Measurements from ENCODE around the gene OAS1. TPM values are rescaled to one million over a fixed set of nuclear protein-coding genes. Genes with fewer than 3 reads are reported as not detected.
"Not testable (repeated sequence)": the region's sequence is repeated elsewhere in the genome, so short reads cannot be mapped to it uniquely, and the experiment has no call there.

OAS1 gene
- total RNA-seq, 1 experiment from 2014 or later = 8.4 TPM

DNA sequence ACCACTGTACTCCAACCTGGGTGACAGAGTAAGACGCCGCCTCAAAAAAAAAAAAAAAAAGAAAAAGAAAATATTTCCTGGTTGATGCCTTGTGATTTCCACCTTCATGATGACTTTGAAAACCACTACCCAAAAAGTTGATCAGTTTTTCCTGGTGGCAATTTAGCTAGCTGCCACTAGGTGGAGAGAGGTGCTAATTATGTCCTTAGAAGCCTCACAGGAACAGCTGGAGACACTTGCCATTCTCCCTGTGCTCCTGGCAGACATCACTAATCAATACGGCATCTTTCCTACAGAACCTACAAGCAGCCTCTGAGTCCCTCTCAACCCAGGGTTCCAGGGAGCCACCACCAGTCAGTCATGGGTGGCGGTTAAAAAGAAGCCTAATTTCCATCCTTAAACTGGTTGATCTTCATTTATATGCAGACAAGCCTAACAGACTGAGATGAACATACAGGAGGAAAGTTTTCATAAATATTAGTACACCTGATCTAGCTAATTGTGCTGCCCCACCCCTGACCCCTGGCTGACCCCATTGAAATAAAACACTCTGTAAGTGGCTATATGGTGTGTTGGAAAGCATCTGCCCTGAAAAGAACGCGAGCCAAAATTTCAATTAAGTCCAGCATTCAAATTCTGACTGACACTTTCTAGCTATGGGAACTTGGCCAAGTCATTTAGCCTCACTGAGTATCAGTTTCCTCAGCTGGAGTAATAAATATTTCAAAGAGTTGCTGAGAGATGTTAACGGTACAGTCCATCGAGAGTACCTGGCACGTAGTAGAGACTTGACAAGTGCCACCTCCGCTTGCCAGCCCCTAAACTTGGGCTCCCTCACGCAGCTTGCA lies 6.2 kb upstream of the OAS1 start:
- DNase-seq (ENCODE audit: low read depth) = peak; percentile 58

DNA sequence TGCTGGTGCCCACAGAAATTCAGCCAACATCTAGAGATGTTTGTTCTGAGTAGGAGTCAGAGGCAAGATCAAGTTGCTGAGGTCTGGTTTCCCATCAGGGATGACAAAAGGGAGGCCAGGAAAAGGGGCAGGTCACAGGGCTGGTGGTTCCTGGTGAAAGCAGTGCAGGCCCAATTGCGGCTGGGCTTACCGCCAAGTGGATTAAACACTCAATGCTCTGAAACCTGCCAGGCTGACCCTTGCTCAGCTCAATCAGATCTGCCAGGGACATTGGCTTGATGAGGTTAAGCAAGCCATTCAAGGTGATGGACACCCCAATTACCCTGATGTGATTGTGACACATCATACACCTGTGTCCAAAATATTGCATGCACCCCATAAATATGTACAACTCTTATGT lies 5.5 kb upstream of the OAS1 start:
- DNase-seq (ENCODE audit: low read depth) = no peak

DNA sequence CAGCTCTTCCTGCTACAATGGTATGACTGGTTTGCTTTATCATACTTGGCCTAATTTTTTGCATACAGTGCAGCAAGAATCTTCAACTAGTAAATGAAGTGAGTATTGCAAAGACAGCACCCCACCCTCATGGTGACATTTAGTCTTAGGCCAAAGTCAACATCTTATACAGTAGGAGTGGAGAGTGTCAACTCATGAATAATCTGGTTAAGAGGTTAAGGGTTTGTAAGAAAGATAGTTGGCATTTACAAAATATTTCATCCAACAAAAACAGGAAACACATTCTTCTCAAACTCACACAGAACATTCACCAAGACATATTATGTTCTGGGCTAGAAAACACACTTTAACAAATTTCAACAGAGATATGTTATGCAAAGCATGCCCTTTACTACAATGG lies 2.2 kb upstream of the OAS1 start:
- DNase-seq (ENCODE audit: low read depth) = peak; percentile 21

DNA sequence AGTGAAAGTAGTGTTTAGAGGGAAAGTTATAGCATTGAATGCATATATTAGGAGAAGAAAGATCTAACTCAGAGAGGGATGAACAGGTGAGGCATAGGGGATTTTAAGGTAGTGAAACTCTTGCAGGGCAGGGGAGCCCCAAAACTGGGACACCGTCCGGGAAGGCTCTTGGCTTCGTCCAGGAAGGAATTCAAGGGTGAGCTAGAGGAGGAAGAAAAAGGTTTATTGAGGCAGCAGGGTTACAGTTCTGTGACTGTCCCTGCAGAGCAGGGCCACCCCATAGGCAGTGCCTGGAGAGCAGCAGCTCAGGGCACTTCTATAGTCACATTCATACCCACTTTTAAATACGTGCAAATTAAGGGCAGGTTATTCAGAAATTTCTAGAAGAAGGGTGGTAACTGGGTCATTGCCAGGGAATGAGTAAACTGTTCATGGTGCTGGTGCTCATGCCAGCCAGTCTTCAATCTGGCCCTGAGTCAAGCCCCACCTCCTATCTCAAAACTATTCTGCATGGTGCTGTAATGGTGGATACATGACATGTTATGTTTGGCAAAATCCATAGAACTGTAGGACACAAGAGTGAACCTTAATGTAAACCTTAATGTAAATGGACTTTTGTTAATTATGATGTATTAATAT lies 1.2 kb upstream of the OAS1 start:
- peak; percentile 18 for DNase-seq (ENCODE audit: low read depth)

DNA sequence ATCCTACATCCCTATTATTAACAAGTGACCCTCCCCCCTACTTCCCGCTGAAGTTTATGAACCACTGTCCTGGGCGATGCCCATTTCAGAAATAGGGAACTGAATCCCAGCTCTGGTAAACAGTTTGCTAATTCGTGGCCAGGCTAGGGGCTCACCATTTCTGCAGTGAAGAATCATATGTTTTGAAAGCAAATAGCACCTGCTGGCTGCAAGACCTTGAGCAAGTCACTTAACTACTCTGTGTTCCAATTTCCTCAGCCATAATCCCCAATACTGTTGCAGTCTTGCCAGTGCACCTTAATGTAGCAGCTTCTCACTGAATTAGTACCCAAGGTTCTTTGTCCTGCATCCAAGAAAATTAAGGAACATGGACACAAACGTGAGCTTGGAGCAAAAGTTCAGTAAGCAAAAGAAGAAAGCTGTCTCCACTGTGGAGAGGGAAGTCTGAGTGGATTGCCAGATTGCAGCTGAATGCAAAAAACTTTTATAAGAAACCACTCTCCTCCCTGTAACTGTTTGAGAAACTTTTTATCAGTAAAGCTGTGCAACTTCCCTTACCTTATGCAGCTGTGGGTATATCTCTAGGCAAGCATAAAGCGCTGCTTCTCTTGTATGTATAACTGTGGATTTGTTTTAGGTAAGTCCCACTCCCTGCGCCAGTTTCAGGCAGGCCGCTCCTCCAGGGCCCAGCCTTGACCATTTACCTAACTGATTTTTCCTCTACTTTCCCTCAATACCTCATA lies 824 bp downstream of the OAS1 start:
- DNase-seq (ENCODE audit: low read depth) = no peak

DNA sequence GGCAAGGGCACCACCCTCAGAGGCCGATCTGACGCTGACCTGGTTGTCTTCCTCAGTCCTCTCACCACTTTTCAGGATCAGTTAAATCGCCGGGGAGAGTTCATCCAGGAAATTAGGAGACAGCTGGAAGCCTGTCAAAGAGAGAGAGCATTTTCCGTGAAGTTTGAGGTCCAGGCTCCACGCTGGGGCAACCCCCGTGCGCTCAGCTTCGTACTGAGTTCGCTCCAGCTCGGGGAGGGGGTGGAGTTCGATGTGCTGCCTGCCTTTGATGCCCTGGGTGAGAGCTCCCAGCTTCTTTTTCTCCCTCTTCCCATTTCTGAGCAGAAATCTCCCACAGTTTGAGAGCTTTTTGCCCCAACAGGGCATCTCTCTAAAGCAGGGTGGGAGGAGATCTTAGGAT lies 1.8 kb downstream of the OAS1 start:
- DNase-seq (ENCODE audit: low read depth) = no peak

DNA sequence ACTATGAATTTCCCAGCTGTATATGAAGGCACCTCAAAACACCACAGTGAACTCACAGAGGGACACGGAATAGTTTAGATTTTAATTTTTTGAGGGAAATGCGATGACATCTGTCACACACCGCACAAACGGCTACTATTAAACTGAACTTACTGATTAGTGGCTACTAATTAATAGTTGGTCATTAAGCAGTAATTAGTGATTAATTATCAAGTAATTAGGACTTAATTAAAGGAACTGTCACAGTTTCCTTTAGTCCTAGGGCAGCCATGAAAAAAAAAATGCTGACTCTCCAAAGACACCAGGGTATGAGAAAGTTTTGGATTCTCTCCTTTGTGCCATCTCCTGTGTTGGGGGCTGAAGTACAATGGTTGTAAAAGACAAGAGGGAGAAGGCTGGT lies 2.9 kb downstream of the OAS1 start:
- no peak for DNase-seq (ENCODE audit: low read depth)

DNA sequence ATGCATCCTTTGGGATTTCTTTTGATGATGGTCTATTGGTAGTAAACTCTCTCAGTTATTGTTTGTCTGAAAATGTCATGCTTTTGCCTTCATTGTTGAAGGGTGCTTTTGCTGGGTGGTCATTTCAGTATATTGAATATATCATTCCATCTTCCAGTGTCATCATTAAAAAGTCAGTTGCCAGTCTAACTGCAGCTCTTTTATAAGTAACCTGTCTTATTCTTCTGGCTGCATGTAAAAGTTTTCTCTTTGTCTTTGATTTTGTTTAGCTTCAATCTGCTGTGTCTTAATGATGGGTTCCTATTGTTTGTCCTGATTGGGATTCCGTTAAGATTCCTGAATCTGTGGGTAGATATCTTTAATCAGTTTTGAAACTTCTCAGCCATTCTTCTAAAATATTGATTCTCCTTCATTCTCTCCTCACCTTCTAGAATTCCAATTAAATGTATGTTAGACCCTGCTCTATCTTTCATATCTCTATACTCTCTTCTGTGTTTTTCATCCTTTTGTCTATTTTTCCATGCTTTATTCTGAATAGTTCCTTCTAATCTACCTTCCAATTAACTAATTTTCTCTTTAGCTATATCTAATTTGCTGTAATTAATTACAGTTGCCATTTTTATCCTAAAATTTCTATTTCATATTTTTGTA lies 6.4 kb downstream of the OAS1 start:
- no peak for DNase-seq (ENCODE audit: low read depth)

DNA sequence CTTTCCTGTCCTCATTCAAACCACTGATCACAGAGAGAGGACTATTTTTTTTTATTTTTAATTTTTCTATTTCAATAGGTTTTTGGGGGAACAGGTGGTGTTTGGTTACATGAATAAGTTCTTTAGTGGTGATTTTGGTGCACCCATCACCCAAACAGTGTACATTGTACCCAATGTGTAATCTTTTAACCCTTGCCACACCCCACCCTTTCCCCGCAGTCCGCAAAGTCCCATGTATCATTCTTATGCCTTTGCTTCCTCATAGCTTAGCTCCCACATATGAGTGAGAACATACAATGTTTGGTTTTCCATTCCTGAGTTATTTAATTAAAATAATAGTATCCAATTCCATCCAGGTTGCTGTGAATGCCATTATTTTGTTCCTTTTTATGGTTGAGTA lies 7.1 kb downstream of the OAS1 start:
- DNase-seq (ENCODE audit: low read depth) = not testable (repeated sequence)

DNA sequence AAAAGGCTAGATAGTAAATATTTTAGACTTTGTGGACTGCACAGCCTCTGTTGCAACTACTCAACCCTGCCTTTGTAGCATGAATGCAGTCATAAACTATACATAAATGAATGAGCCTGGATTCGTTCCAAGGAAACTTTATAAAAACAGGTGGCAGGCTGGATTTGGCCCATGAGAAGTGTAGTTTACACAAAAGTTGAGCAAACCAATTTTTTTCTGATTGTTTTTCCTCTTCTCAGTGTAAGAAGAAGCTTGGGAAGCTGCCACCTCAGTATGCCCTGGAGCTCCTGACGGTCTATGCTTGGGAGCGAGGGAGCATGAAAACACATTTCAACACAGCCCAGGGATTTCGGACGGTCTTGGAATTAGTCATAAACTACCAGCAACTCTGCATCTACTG lies 9.5 kb downstream of the OAS1 start:
- DNase-seq (ENCODE audit: low read depth) = peak; percentile 29

DNA sequence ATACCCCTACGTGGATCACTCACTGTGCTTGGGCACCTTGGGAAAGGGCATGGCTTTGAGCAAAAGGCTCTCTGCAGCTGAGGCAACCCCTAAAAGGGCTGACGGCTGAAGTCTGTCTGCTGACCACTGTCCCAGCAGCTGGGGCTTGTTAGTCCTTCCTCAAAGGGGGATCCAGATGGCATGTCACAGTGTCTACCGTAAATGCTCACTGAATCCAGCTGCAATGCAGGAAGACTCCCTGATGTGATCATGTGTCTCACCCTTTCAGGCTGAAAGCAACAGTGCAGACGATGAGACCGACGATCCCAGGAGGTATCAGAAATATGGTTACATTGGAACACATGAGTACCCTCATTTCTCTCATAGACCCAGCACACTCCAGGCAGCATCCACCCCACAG lies 12.4 kb downstream of the OAS1 start:
- no peak for DNase-seq (ENCODE audit: low read depth)

DNA sequence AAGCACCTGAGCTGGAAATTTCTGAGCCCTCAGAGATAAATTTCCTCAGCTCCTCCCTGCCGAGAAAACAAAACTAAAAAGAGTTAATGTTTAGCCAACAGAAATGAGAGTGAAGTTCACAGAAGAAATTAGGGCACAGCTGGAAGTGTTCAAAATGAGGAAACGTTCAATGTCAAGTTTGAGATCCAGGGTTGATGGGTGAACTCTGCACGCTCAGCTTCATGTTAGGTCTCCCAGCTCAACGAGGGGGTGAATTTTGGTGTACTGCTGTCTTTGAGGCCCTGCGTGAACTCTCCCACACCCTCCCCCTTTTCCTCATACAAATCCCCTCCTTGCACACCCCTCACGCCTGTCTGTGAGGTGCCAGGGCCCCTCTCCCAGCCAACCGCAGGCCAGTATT lies 18.2 kb downstream of the OAS1 start:
- DNase-seq (ENCODE audit: low read depth) = no peak

DNA sequence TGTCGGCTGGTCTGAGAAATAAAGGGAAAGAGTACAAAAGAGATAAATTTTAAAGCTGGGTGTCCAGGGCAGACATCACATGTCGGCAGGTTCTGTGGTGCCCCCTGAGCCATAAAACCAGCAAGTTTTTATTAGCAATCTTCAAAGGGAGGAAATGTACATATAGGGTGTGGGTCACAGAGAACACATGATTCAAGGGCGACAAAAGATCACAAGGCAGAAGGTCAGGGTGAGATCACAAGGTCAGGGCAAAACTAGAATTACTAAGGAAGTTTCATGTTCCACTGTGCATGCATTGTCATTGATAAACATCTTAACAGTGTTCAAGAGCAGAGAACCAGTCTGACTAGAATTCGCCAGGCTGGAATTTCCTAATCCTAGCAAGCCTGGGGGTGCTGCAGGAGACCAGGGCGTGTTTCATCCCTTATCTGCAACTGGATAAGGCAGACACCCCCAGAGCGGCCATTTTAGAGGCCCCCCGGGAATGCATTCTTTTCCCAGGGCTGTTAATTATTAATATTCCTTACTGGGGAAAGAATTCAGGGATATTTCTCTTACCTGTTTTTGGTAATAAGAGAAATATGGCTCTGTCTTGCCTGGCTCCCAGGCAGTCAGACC lies 19.8 kb downstream of the OAS1 start:
- DNase-seq (ENCODE audit: low read depth) = not testable (repeated sequence)

DNA sequence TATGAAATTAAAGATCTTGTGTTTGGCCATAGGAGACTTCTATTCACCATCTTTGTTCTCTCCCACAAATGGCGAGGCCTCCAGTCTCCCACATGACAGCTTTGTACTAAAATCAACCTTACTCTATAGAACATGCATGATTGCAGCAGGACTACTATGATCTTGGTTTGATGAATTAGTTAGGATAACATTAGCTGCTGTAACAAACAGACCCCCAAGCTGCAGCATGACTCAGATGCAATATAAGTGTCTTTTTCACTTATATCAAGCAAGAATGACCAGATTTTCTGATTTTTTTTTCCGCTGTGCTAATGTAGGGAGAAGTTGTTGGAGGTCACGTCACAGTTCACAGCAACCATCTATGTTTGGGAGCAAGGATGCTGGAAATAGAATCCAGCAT lies 20.7 kb downstream of the OAS1 start:
- no peak for DNase-seq (ENCODE audit: low read depth)

DNA sequence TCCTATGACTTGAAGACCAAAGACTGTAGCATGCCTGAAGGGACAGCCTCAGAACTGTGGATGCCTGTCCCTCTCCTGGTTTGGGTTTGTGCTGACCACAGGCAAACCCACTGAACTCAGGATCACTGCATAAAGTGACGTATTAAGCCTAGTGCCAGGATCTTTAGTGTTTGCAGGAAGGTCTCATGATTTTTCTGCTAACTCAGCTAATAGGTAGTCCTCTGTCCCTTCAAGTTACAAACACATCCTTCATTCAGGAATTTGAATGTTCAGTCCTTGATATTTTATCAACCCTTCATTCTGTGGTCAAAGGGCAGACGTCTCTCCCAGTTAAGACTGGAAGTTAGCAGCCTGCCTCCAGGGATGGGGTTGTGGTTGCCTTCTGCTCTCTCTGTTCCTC lies 21.2 kb downstream of the OAS1 start:
- DNase-seq (ENCODE audit: low read depth) = no peak

DNA sequence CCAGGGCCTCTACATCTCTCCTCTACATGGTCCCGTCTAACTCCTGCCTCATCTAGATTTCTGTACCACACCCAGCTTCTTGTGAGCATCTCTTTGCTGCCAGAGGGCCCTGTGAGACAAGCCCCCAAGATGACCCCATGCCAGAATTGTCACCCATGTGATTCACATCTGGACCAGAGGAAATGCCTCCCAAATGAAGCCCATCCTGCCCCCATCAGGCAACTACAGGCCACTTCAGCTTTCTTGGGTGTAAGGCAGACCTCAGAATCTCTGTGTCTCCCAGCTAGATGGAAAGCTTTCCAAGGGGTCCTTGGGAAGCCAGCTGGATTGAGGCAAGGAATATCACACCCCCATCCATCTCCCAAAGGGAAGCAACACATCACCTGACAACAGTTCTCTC lies 22.2 kb downstream of the OAS1 start:
- no peak for DNase-seq (ENCODE audit: low read depth)

DNA sequence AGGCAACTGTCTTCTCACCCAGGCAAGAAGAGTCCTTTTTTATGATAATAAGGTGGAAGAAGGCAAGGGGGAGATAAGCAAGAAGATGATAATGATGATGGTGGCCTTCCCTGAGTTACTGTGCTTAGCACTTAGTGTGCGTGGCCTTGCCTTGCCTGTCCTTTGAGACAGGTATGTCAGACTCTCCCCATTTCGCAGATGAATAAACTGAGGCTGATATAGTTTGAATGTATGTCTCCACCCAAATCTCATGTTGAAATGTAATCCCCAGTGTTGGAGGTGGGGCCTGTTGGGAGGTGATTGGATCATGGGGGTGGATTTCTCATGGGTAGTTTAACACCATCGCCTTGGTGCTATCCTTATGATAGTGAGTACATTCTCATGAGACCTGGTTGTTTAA lies 23.0 kb downstream of the OAS1 start:
- no peak for DNase-seq (ENCODE audit: low read depth)

DNA sequence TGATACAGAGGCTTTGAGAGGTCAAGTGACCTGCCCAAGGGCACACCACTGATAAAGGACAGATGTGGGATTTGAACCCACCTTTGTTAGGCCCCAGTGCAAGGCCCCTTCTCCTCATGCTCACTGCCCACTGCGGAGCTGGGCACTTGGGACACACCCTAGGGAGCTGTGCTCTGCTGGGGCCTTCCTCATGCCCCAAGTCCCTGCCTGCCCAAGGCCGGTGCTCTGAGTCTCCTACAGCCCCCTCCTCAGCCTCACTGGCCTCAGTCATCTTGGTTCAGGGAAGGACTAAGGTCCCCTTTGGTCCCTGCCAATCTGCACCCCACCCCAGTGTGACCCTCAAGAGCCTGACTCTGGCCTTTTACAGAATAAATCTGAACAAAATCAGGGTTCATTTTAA lies 23.6 kb downstream of the OAS1 start:
- no peak for DNase-seq (ENCODE audit: low read depth)

DNA sequence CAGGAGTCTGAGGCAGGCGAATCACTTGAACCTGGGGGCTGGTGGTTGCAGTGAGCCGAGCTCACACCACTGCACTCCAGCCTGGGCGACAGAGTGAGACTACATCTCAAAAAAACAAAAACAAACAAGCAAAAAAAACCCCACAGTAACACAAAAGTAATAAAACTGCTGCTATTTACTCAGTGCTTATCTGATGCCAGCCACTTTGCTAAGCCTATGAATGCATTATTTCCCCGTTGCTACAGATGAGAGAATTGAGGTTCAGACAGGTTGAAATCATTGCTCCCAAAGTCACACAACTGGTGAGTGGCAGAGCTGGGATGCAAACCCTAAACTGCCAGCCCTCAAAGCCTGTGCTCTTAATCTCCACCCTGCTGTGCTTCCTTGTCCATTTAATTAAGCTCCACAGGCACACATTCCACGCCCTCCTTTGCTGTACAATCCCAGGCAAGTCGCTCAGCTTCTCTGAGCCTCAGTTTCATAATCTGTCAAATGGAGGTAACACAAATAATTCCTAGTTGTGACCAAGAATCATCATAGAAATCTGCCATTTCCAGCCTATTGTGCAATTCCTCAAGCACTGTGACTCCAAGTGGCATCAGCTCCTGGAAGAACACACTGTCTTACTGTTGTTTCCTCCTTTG lies 25.8 kb downstream of the OAS1 start:
- no peak for DNase-seq (ENCODE audit: low read depth)

DNA sequence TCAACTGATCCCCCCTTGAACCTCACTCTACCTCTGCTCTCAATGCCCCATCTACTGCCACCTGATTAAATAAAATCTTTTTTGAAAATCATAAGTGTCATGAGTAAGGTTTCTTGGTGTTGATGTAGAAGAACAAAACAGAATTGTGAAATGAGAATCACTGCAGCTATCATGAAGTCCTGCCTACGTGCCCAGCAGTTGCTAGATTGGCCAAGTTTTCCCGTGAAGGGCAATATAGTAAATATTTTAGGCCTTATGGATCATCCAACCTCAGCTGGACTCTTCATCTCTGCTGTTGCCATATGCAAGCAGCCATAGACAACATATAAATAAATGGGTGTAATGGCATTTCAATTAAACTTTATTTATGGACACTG lies 26.4 kb downstream of the OAS1 start:
- no peak for DNase-seq (ENCODE audit: low read depth)

DNA sequence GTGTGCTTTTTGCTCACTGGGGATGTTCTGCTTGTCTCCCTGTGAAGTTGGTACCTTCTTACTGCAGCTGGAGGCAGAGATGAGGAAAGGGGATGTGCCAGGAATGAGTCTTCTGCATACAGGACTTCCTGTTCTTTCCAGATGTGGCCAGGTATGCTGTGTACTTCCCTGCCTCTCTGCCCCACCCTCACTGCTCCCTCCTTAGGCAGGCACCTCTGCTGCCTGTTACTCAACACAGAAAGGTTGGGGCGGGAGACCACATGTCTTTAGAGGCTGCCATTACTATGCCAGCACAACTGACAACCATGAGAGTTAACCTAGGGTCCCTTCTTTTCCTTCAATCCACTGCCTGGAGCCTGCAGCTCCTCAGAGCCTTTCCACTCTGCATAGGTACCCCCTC lies 29.5 kb downstream of the OAS1 start:
- DNase-seq (ENCODE audit: low read depth) = no peak

Data from LHCN-M2 (cell line).